Effector memory CD4-positive, alpha-beta T cell (primary cell): ENCODE data around the gene SZRD1.

Experiments used
- DNase-seq, 3 donors: peaks; one replicate each; pipeline ENCODE4 v3.0.0-alpha.2; 2020
- H3K27ac ChIP-seq: 2 replicates; pipeline ENCODE4 v1.7.0; 2013; ENCODE audit warnings: mild to moderate bottlenecking, low read length, moderate library complexity; ENCODE audit not compliant: insufficient read depth, poor library complexity, severe bottlenecking
- H3K27me3 ChIP-seq: replicated peaks from 2 replicates; pipeline ENCODE4 v1.7.0; 2013; ENCODE audit warnings: mild to moderate bottlenecking, low read length; ENCODE audit not compliant: insufficient read depth, control insufficient read depth, poor library complexity, severe bottlenecking
- H3K36me3 ChIP-seq: 2 replicates; pipeline ENCODE4 v1.7.0; 2013; ENCODE audit warnings: mild to moderate bottlenecking, low read length, moderate library complexity; ENCODE audit not compliant: control insufficient read depth, insufficient read depth
- H3K4me1 ChIP-seq: 2 replicates; pipeline ENCODE4 v1.7.0; 2013; ENCODE audit warnings: low read length, mild to moderate bottlenecking; ENCODE audit not compliant: control insufficient read depth, insufficient read depth, poor library complexity, severe bottlenecking
- H3K4me3 ChIP-seq: 2 replicates; pipeline ENCODE4 v1.7.0; 2013; ENCODE audit warnings: low read length, low read depth, mild to moderate bottlenecking; ENCODE audit not compliant: insufficient read depth, poor library complexity, severe bottlenecking
- H3K9me3 ChIP-seq: 2 replicates; pipeline ENCODE4 v1.7.0; 2013; ENCODE audit warnings: mild to moderate bottlenecking, low read length, moderate library complexity; ENCODE audit not compliant: control insufficient read depth

SZRD1 gene

DNA sequence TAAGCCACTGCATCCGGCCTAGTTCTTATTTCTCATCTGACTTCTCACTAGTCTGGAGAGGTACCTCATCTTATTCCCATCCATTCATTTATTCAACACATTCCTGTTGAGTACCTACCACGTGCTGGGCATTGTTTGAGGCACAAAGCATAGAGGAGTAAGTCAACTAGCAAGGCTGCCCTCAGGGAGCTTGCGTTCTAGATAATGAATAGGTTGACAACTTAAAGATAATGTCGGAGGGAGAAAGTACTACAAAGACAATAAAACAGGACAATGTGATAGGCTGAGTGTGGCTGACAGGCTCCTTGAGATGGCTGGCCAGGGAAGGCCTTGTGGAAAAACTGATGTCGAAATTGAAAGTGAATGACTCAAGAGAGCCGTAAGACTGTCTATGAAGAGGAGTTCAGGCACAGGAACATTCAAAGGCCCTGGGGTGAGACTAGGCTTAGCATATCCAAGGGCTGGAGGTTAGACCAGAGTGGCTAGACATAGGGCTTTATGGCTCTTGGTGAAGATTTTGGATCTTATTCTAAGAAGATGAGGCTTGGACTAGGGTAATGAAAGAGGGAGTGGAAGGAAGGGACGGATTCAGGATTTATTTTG, 51.9 kb downstream of the SZRD1 start:
- no peak overlapping the region for H3K27ac ChIP-seq
- H3K4me3 ChIP-seq, result no peak overlapping the region
- H3K4me1 ChIP-seq, result peaks cover 16% of the 10 kb centered on the region
- no peaks in the 10 kb centered on the region for H3K36me3 ChIP-seq
- DNase-seq, result no peak
- no peaks in the 10 kb centered on the region for H3K27me3 ChIP-seq
- no peaks in the 10 kb centered on the region for H3K9me3 ChIP-seq

DNA sequence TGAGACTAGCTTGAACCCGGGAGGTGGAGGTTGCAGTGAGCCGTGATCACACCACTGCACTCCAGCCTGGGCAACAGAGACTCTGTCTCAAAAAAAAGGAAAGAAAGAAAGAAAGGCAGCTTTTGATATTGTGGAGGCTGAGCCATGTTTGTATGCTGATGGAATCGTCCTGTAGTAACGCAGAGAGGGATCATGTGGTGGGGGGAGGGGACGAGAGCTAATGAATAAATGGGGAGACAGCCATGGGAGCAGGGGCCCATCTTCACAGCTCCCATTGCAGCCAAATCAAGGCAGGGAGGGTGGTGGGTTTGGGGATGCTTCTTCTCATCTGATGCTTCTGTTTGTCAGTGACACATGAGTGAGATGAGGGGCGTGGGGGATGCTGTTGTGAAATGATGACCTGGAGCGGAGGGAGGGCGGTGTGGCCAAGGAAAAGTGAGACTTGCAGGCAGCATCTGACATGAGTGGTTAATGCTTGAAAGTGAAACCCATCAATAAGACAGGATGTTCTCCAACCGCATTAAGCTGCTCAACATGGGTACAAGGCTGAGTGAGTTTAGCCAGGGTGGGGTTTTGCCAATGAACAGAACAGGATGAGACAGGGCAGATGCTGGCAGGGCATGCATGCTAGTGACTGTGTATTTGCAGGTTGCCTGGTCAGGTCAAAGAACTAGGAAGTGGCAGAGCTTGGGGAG, 53.5 kb downstream of the SZRD1 start:
- Histone ChIP-seq H3K36me3 (no peaks in the 10 kb centered on the region), H3K9me3 (no peaks in the 10 kb centered on the region), H3K4me1 (peaks cover 16% of the 10 kb centered on the region), H3K27ac (peak overlapping the region; percentile 24), H3K4me3 (no peak overlapping the region), H3K27me3 (no peaks in the 10 kb centered on the region)
- DNase-seq, result peak; percentile 3 to 20 (median 7)

GRCh38 chr1:16421201-16421600, 54.2 kb downstream of the SZRD1 start:
- no peak for DNase-seq
- Histone ChIP-seq H3K27me3 (no peaks in the 10 kb centered on the region), H3K27ac (peak overlapping the region; percentile 23), H3K4me1 (peaks cover 16% of the 10 kb centered on the region), H3K4me3 (no peak overlapping the region), H3K36me3 (no peaks in the 10 kb centered on the region), H3K9me3 (no peaks in the 10 kb centered on the region)

DNA sequence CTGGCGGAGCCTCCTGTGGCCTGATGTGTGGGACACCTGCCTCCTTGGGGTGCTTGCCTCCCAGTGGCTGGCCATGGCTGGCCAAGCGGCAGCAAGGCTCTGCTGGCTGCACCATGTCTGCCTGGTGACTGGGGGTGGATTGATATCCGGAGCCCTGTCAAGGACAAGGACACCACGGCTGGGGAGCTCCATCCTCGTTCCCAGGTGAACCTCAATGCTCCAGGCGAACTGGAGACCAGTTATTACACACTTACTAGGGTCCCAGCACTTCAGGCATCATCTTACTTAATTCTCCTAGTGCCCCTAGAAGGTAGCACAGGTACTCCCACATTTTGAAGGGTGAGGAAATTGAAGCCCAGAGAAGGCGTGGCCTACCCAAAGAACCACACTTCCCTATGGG, 55.0 kb downstream of the SZRD1 start:
- Histone ChIP-seq H3K36me3 (no peaks in the 10 kb centered on the region), H3K9me3 (no peaks in the 10 kb centered on the region), H3K27ac (no peak overlapping the region), H3K4me1 (peaks cover 16% of the 10 kb centered on the region), H3K4me3 (no peak overlapping the region), H3K27me3 (no peaks in the 10 kb centered on the region)
- no peak for DNase-seq

- no peak overlapping the region for H3K27ac ChIP-seq
- no peak for DNase-seq
- no peaks in the 10 kb centered on the region for H3K9me3 ChIP-seq
- no peaks in the 10 kb centered on the region for H3K36me3 ChIP-seq
- peaks cover 14% of the 10 kb centered on the region for H3K4me1 ChIP-seq
- H3K4me3 ChIP-seq, result no peak overlapping the region
- H3K27me3 ChIP-seq, result no peaks in the 10 kb centered on the region
Measured at GRCh38 chr1:16425125-16426025, 58.3 kb downstream of the SZRD1 start.

- DNase-seq, result no peak
- H3K36me3 ChIP-seq, result no peaks in the 10 kb centered on the region
- H3K27ac ChIP-seq, result no peak overlapping the region
- no peaks in the 10 kb centered on the region for H3K9me3 ChIP-seq
- no peaks in the 10 kb centered on the region for H3K27me3 ChIP-seq
- no peaks in the 10 kb centered on the region for H3K4me1 ChIP-seq
- H3K4me3 ChIP-seq, result no peak overlapping the region
Measured at GRCh38 chr1:16430606-16431005, 63.6 kb downstream of the SZRD1 start.

DNA sequence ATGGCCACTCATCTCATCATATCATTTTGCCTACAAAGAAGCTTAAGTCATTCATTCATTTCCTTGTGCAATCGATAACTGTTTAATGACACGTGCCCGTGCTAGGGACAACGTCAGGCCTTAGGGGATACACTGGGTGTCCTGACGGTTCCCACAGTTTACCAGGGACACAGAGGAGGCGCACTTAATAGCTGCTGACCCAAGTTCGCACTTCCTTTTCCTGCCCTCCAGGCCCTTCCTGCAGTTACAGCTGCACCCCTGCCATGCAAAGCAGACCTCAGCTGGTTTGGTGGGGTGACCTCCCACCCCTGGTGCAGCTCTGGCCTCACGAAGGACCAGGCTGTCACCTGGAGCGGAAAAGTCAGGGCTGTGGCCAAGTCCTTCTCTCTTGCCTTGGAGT, 66.0 kb downstream of the SZRD1 start:
- no peaks in the 10 kb centered on the region for H3K9me3 ChIP-seq
- no peaks in the 10 kb centered on the region for H3K27me3 ChIP-seq
- no peak overlapping the region for H3K4me3 ChIP-seq
- no peaks in the 10 kb centered on the region for H3K36me3 ChIP-seq
- no peak overlapping the region for H3K27ac ChIP-seq
- no peaks in the 10 kb centered on the region for H3K4me1 ChIP-seq
- DNase-seq, result no peak

DNA sequence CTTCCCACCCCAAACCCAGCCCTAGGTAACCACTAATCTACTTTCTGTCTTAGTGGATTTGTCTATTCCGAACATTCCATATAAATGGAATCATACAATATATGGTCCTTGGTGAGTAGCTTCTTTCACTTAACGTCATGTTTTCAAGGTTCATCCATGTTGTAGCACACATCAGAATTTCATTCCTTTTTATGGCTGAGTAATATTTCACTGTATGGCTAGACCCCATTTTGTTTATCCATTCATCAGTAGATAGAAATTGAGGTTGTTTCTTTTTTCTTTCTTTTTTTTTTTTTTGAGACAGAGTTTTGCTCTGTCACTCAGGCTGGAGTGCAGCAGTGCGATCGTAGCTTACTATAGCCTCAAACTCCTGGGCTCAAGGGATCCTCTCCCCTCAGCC, 67.0 kb downstream of the SZRD1 start:
- Histone ChIP-seq H3K4me1 (no peaks in the 10 kb centered on the region), H3K27ac (no peak overlapping the region), H3K36me3 (no peaks in the 10 kb centered on the region), H3K9me3 (no peaks in the 10 kb centered on the region), H3K27me3 (no peaks in the 10 kb centered on the region), H3K4me3 (no peak overlapping the region)
- DNase-seq, result no peak

DNA sequence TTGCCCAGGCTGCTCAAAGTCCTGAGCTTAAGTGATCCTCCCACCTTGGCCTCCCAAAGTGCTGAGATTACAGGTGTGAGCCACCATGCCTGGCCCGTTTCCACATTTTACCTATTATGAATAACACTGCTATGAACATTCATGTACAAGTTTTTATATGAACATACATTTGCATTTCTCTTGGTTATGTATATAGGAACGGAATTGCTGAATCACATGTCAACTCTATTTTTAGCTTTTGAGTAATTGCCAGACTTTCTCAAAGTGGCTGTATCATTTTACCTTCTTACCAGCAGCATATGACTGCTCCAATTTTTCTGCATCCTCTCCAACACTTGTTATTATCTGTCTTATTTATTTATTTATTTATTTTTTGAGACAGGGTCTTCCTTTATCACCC, 67.5 kb downstream of the SZRD1 start:
- Histone ChIP-seq H3K9me3 (no peaks in the 10 kb centered on the region), H3K4me1 (no peaks in the 10 kb centered on the region), H3K27me3 (no peaks in the 10 kb centered on the region), H3K36me3 (no peaks in the 10 kb centered on the region), H3K4me3 (no peak overlapping the region), H3K27ac (no peak overlapping the region)
- DNase-seq, result no peak

DNA sequence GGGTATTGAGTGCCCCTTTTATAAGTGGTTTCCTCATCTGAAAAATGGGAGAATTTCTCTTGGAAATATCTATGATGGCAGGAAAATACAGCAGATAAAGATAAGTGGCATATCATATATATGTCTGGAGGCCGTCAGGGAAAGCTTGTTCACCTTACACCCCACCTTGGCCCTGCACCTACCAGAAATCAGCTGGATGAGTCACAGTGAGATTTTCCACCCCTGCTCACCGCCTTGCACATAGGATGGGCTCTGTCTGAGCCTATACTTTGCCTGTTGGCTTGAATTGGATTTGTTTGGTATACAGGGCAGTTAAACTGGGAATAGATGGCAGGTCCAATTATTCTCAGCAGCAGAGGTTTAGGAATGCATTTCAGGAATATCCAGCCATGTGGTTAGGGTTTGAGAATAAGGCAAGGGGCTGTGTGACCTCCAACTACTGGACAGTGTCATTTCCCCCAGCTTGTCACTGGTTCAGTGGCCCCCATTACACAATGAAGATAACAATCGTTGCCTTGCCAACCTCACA, 70.0 kb downstream of the SZRD1 start, which contains the start of gene SPATA21:
TSS of gene SPATA21 (minus strand) at position 479 of the 529 bp plus-strand sequence. CDS start 6,053 bp downstream, outside the sequence.
- no peak within 1 kb of the TSS for H3K4me3 ChIP-seq
- H3K9me3 ChIP-seq, result no peaks in the 10 kb centered on the region
- no peaks in the 10 kb centered on the region for H3K27me3 ChIP-seq
- H3K4me1 ChIP-seq, result peaks cover 15% of the 10 kb centered on the region
- DNase-seq, result no peak
- H3K27ac ChIP-seq, result no peak within 1 kb of the TSS
- H3K36me3 ChIP-seq, result no peaks in the 10 kb centered on the region
